Peyer's patch (tissue), 4 donors: ENCODE measurements around the gene FFAR1.

Source experiments
- POLR2A ChIP-seq, 2 donors: fragments of 450-650 bp; IDR thresholded peaks; one replicate each; pipeline ENCODE4 v1.5.1; 2017; ENCODE audit warnings: antibody characterized with exemption in 2 of 2, mild to moderate bottlenecking in 2 of 2, moderate library complexity in 2 of 2
- TF ChIP-seq, protein P1 (sequence below), 6 experiments: fragments of 450-650 bp in 4 of 6; fragments of 200-600 bp in 2 of 6; sonication (generic) in 1 of 6; IDR thresholded peaks; one replicate each; pipeline ENCODE4 v1.5.1; 2017 to 2019; ENCODE audit warnings: antibody characterized with exemption in 6 of 6, mild to moderate bottlenecking in 3 of 6, moderate library complexity in 1 of 6

DNA sequence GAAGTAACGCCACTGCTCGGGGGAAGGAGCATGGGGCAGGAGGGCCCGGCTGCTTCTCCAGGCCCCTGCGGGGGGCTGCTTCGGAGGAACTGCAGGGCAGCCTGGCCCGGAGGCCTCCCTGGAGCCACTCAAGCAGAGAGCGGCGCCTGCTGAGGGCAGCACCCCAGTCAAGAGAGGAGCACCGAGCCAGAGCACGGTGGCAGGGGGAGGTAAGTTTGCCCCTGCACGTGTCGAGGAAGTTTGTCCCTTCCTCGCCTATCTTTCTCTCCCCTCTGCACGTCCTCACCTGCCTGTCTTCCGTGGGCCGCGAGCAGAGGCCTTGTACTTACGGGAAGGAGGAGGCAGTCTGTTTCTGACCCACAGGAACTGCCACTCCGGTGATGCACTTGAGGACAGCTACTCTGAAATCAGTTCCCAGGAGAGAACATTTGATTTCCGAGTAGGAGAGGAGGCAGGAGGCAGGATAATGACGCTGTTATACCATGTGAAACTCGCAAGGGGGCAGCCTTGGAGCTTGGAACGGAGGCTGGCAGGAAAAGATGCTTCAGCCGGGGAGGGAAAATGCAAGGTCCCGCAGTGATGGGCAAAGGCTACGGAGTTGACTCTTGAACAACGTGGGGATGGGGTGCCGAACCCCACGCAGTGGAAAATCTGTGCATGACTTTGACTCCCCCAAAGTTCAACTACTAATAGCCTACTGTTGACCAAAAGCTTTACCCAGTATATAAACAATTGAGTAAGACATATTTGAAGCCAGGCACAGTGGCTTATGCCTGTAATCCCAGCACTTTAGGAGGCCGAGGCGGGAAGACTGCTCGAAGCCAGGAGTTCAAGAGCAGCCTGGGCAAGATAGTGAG is 5.0 kb downstream of the FFAR1 start:
- TF ChIP-seq, protein P1, sequence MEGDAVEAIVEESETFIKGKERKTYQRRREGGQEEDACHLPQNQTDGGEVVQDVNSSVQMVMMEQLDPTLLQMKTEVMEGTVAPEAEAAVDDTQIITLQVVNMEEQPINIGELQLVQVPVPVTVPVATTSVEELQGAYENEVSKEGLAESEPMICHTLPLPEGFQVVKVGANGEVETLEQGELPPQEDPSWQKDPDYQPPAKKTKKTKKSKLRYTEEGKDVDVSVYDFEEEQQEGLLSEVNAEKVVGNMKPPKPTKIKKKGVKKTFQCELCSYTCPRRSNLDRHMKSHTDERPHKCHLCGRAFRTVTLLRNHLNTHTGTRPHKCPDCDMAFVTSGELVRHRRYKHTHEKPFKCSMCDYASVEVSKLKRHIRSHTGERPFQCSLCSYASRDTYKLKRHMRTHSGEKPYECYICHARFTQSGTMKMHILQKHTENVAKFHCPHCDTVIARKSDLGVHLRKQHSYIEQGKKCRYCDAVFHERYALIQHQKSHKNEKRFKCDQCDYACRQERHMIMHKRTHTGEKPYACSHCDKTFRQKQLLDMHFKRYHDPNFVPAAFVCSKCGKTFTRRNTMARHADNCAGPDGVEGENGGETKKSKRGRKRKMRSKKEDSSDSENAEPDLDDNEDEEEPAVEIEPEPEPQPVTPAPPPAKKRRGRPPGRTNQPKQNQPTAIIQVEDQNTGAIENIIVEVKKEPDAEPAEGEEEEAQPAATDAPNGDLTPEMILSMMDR (IDR thresholded peaks at IDR 0.05): peak; percentile 54 to 93 (median 88)
- no peak for TF ChIP-seq POLR2A (IDR thresholded peaks at IDR 0.05)
